ENCODE measurements around the gene SPHK2. TPM values are rescaled to one million over a fixed set of nuclear protein-coding genes. Genes with fewer than 3 reads are reported as not detected.

Gene SPHK2
- total RNA-seq, 1 donor from 2014 or later = 4.6 TPM

Other genes with a start within 250 kb of the SPHK2 start
- gene KDELR1, start 228.0 kb upstream of the SPHK2 start, total RNA-seq = 46.5 TPM
- gene GRIN2D, start 225.8 kb upstream of the SPHK2 start, total RNA-seq = 1.1 TPM
- 8.3 TPM for gene GRWD1, start 173.5 kb upstream of the SPHK2 start, total RNA-seq
- 1.2 TPM for gene KCNJ14, start 163.9 kb upstream of the SPHK2 start, total RNA-seq
- 27.4 TPM for gene CYTH2, start 150.1 kb upstream of the SPHK2 start, total RNA-seq
- gene LMTK3, start 107.7 kb upstream of the SPHK2 start, total RNA-seq = 0.79 TPM
- 16.2 TPM for gene SULT2B1, start 67.3 kb upstream of the SPHK2 start, total RNA-seq
- gene SPACA4, start 12.8 kb upstream of the SPHK2 start, total RNA-seq = 0.20 TPM
- gene FAM83E, start 4.4 kb upstream of the SPHK2 start, total RNA-seq = 2.0 TPM
- 1,454 TPM for gene RPL18, start 328 bp upstream of the SPHK2 start, total RNA-seq
- gene DBP, start 17.9 kb downstream of the SPHK2 start, total RNA-seq = 5.7 TPM
- gene CA11, start 26.7 kb downstream of the SPHK2 start, total RNA-seq = 2.3 TPM
- 0.30 TPM for gene NTN5, start 53.5 kb downstream of the SPHK2 start, total RNA-seq
- gene FUT2, start 76.5 kb downstream of the SPHK2 start, total RNA-seq = 0.59 TPM
- 1.7 TPM for gene MAMSTR, start 100.2 kb downstream of the SPHK2 start, total RNA-seq
- 6.5 TPM for gene RASIP1, start 121.1 kb downstream of the SPHK2 start, total RNA-seq
- 0.10 TPM for gene IZUMO1, start 127.4 kb downstream of the SPHK2 start, total RNA-seq
- gene FUT1, start 133.1 kb downstream of the SPHK2 start, total RNA-seq = 2.9 TPM
- not detected for gene FGF21, start 136.0 kb downstream of the SPHK2 start, total RNA-seq
- 19.0 TPM for gene BCAT2, start 191.5 kb downstream of the SPHK2 start, total RNA-seq
- 3.4 TPM for gene HSD17B14, start 217.0 kb downstream of the SPHK2 start, total RNA-seq
- 8.4 TPM for gene PLEKHA4, start 249.1 kb downstream of the SPHK2 start, total RNA-seq